AG04450 (cell line): Measurements from ENCODE around the gene NCAPD3. TPM values are rescaled to one million over a fixed set of nuclear protein-coding genes. Genes with fewer than 3 reads are reported as not detected.

Source experiments
- CTCF ChIA-PET: fragments of 300-600, 350-600 bp; formaldehyde crosslinking; extraction: SDS; loops from one replicate; lab custom pipeline; 2022; ENCODE audit warnings: antibody characterized with exemption, inconsistent platforms; lab: Charles Lee
- POLR2A ChIA-PET: fragments of 350-600 bp; formaldehyde crosslinking; extraction: SDS; loops from one replicate; lab custom pipeline; 2021; ENCODE audit warnings: antibody characterized with exemption, inconsistent platforms; lab: Yijun Ruan, JAX
- DNase-seq: peaks from one replicate; pipeline ENCODE4 v3.0.0-alpha.2; 2011; ENCODE audit warnings: low read depth, low spot score
- H3K27ac ChIP-seq: one replicate; pipeline ENCODE4 v1.5.1; 2012; ENCODE audit warnings: low read depth, low read length, control low read depth
- H3K27me3 ChIP-seq: one replicate; pipeline ENCODE4 v1.6.0; 2012; ENCODE audit warnings: low read length; ENCODE audit not compliant: control insufficient read depth, insufficient read depth
- H3K4me3 ChIP-seq: 2 replicates; pipeline ENCODE4 v1.5.1; 2011; ENCODE audit warnings: mild to moderate bottlenecking, low read depth, low read length, control low read depth
- H3K9me3 ChIP-seq: 2 replicates; pipeline ENCODE4 v1.5.1; 2012; ENCODE audit warnings: low read length; ENCODE audit not compliant: control insufficient read depth, insufficient read depth
- polyA plus RNA-seq: library from polyadenylated mRNA; depleted of rRNA; stranded (reverse); fragments of >200 nt; gene quantifications from 2 replicates; pipeline ENCODE4 v1.2.3, GENCODE V29; 2011
- TF ChIP-seq, protein P1 (sequence below): IDR thresholded peaks from 2 replicates; pipeline ENCODE4 v1.5.1; 2011; ENCODE audit warnings: low read depth, low read length, control low read depth, inconsistent platforms

The NCAPD3 gene
- polyA plus RNA-seq, 1 experiment, result 12.2 TPM

DNA sequence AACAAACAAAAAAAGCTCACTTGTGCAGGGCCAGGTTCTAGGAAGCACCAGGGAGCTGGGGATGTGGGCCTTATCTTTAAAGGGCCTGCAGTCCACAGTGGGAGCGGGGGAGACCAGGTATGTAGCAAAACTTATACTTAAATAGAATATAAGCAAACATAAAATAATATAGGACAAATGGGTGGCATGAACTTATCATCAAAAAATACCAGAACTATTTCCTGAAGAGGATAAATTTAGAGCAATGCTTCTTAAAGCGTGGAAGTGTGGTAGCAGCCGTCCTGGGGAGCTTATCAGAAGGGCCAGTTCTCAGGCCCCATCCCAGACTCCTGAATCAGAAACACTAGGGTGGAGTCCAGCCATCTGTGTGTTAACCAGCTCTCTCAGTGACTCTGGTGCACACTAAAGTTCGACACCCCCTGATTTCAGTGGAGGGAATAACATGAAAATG lies 10.0 kb upstream of the NCAPD3 start:
- DNase-seq, result no peak
- Histone ChIP-seq H3K27ac (no peak overlapping the region), H3K4me3 (no peak overlapping the region), H3K9me3 (no peaks in the 10 kb centered on the region; the same call in 1 of the 2 replicates), H3K27me3 (no peaks in the 10 kb centered on the region)
- ChIA-PET POLR2A (no interaction called here), CTCF (interaction anchor here (1.2 kb wide), 1 partner anchor 184 kb away, joined by 4 read pairs; no protein-coding TSS in a partner anchor)
- TF ChIP-seq, protein P1, sequence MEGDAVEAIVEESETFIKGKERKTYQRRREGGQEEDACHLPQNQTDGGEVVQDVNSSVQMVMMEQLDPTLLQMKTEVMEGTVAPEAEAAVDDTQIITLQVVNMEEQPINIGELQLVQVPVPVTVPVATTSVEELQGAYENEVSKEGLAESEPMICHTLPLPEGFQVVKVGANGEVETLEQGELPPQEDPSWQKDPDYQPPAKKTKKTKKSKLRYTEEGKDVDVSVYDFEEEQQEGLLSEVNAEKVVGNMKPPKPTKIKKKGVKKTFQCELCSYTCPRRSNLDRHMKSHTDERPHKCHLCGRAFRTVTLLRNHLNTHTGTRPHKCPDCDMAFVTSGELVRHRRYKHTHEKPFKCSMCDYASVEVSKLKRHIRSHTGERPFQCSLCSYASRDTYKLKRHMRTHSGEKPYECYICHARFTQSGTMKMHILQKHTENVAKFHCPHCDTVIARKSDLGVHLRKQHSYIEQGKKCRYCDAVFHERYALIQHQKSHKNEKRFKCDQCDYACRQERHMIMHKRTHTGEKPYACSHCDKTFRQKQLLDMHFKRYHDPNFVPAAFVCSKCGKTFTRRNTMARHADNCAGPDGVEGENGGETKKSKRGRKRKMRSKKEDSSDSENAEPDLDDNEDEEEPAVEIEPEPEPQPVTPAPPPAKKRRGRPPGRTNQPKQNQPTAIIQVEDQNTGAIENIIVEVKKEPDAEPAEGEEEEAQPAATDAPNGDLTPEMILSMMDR, result no peak

DNA sequence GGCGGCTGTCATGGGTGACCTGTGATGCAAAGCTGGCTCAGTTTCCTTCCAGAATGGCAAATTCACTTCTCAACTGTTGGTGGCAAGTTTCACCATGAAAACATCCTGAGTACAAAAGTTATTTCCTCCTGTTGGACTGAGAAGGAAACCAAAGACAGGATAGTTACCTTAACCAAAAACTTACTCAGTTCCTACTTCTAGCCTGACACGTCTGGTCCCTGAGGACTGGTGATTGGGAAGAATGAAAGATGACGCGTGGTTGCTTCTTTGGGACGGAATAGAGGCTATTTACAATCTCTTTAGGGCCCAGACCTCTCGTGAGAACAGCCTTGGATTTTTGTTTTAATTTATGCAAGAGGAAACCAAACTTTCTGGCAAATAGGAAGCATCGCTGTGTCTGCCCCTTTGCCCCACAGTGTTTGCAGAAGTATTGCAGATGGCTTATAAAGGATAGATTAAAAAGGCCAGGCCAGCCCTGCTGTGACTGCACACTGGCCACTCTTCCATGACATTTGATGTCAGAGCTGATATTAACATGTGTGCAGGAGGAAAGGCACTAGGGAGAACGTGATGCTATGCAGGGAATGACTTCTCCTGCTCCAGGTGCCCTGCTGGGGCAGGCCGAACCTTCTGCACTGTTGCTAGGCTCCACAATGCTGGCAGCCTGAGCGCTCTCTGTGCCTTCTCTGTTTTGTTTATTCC lies 8.3 kb upstream of the NCAPD3 start:
- TF ChIP-seq, protein P1, result no peak
- CTCF ChIA-PET, result no interaction called here
- Histone ChIP-seq H3K9me3 (no peaks in the 10 kb centered on the region; the same call in 1 of the 2 replicates), H3K27me3 (no peaks in the 10 kb centered on the region), H3K27ac (no peak overlapping the region), H3K4me3 (no peak overlapping the region)
- DNase-seq, result no peak
- POLR2A ChIA-PET, result no interaction called here

DNA sequence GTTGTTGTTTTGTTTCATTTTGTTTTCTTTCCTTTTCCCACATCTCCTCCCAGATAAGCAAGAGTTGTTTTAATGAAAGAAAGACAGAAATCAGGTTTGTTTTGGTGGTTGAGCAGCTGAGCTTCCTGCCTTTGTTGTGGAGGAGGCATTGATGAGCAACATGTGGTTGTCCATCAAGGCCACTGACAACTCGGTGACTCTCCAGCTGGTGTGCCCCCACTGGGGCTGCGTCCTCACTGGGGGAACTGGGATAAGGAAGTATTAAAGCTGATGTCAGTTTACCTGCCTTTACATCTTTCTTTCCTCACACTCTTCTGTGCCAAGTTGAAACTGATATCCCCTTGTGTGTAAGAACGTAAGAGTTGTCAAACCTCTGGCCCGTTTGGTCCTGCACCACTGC lies 6.6 kb upstream of the NCAPD3 start:
- ChIA-PET CTCF (no interaction called here), POLR2A (no interaction called here)
- no peaks in the 10 kb centered on the region for H3K27me3 ChIP-seq
- H3K27ac ChIP-seq, result no peak overlapping the region
- no peak for DNase-seq
- H3K4me3 ChIP-seq, result no peak overlapping the region
- TF ChIP-seq, protein P1, result no peak
- H3K9me3 ChIP-seq, result no peaks in the 10 kb centered on the region; the same call in 1 of the 2 replicates

DNA sequence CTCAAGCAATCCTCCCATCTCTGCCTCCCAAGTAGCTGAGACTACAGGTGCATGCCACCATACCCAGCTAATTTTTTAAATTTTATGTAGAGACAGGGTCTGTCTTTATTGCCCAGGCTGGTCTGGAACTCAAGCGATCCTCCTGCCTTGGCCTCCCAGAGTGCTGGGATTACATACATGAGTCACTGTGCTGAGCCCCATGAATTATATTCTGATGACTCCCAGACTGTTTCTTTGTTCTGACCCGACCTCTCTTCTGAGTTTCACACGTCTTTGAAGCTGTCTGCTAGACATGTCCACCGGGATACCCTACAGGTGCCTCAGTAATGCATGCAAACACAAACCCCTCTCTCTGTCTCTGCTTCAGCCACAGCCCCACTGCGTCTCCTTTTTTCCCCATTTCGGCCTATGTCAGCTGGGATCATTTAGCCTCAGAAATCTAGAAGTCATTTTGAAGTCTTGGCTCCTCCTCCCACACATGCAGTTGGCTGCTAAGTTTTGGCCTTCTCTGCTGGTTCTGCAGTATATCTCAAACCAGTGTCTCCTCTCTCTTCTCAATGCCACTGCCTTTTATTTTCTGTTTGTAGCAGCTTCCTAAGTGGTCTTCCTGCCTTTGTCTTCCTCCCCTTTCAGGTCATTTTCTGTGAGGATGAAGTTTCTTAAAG lies 5.5 kb upstream of the NCAPD3 start:
- Histone ChIP-seq H3K27me3 (no peaks in the 10 kb centered on the region), H3K4me3 (no peak overlapping the region), H3K27ac (no peak overlapping the region), H3K9me3 (no peaks in the 10 kb centered on the region; the same call in 1 of the 2 replicates)
- ChIA-PET CTCF (no interaction called here), POLR2A (no interaction called here)
- no peak for DNase-seq
- TF ChIP-seq, protein P1, result no peak

DNA sequence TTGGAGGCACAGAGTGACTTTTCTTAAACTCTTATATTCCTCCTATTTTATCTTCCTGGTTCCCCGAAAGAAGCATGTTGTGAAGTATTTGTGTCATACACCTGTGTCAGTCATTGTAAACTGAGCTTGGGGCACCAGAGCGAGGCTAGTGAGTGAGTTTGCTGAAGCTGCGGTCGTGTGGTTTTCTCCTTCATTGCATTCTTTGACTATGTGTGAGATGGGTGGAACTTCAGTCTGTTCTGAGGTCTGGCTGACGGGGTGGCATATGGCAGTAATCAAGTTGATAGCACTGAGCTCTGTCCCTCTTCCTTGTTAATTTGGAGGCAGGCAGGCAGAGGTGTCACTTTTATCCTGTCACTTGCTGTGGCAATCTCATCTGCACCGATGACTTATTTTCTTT lies 4.9 kb upstream of the NCAPD3 start:
- TF ChIP-seq, protein P1, result no peak
- Histone ChIP-seq H3K27me3 (no peaks in the 10 kb centered on the region), H3K4me3 (no peak overlapping the region), H3K27ac (no peak overlapping the region), H3K9me3 (no peaks in the 10 kb centered on the region; the same call in 1 of the 2 replicates)
- POLR2A ChIA-PET, result interaction anchor here (0.6 kb wide), 1 partner anchor 34 kb away, joined by 6 read pairs; no protein-coding TSS in a partner anchor
- CTCF ChIA-PET, result no interaction called here
- no peak for DNase-seq
